ENCODE results near the gene IL1A. TPM values are rescaled to one million over a fixed set of nuclear protein-coding genes. Genes with fewer than 3 reads are reported as not detected.

The IL1A gene
- total RNA-seq, 1 experiment from 2014 or later: 0.11 TPM

DNA sequence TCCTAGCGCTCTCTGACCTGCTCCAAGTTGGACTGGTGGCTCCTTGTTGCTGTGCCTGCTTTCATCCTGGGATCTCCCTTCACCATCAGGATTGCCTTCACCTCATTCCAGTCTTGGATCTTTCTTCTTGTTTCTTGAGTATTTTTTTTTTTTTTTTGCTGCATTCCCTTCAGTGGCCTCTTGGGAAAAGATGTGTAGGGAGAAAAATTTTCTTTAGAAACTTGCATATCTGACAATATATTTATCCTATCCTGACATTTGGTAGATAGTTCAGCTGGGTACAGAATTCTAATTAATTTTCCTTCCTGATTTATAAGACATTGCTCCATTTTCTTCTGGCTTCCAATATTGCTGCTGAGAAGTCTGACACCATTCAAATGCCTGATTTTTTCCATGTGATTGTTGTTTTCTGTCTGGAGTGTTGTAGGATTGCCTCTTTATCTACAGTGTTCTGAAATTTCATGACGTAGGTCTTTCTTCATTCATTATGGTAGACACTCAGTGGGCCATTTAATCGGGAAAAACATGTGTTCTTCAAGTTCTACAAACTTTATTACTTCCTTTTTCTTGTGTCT lies 23.0 kb upstream of the IL1A start:
- Histone ChIP-seq H3F3A (ENCODE audit: low read length, unreplicated experiment) (no peaks in the 10 kb centered on the region), H3K36me3 (ENCODE audit: low read depth, low read length) (no peaks in the 10 kb centered on the region), H3K4me2 (ENCODE audit: low read length) (no peak overlapping the region), H3K79me2 (ENCODE audit: low read length) (no peaks in the 10 kb centered on the region), H4K20me1 (ENCODE audit: low read length) (no peaks in the 10 kb centered on the region), H3K27ac (ENCODE audit: low read length) (no peak overlapping the region), H3K9me2 (replicated peaks; ENCODE audit: low read length) (no peaks in the 10 kb centered on the region), H3K4me3 (ENCODE audit: low read length) (no peak overlapping the region), H3K9ac (ENCODE audit: low read length) (no peak overlapping the region), H3K9me3 (ENCODE audit: low read length) (no peaks in the 10 kb centered on the region), H2AFZ (ENCODE audit: low read length) (no peak overlapping the region), H3K27me3 (ENCODE audit: low read length) (no peaks in the 10 kb centered on the region), H3K4me1 (ENCODE audit: insufficient read depth, low read length) (peaks cover 38% of the 10 kb centered on the region)
- no TSS peak for BruUV-seq (replicated peaks)
- ChIA-PET CTCF (no interaction called here), POLR2A (ENCODE audit: unreplicated experiment) (no interaction called here)
- DNase-seq (no peak), ATAC-seq (no peak)
- intact Hi-C loops (cut with micrococcal nuclease): no loop called here
- TF ChIP-seq, protein P1, sequence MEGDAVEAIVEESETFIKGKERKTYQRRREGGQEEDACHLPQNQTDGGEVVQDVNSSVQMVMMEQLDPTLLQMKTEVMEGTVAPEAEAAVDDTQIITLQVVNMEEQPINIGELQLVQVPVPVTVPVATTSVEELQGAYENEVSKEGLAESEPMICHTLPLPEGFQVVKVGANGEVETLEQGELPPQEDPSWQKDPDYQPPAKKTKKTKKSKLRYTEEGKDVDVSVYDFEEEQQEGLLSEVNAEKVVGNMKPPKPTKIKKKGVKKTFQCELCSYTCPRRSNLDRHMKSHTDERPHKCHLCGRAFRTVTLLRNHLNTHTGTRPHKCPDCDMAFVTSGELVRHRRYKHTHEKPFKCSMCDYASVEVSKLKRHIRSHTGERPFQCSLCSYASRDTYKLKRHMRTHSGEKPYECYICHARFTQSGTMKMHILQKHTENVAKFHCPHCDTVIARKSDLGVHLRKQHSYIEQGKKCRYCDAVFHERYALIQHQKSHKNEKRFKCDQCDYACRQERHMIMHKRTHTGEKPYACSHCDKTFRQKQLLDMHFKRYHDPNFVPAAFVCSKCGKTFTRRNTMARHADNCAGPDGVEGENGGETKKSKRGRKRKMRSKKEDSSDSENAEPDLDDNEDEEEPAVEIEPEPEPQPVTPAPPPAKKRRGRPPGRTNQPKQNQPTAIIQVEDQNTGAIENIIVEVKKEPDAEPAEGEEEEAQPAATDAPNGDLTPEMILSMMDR (conservative IDR thresholded peaks at IDR 0.05; ENCODE audit: low read depth, low read length): no peak; the same call in 1 of the 2 replicates
- TF ChIP-seq EZH2phosphoT487 (IDR thresholded peaks at IDR 0.05; ENCODE audit: borderline replicate concordance, low read length) (no peak), EZH2 (IDR thresholded peaks at IDR 0.05; ENCODE audit: low read length, unreplicated experiment) (no peak)

DNA sequence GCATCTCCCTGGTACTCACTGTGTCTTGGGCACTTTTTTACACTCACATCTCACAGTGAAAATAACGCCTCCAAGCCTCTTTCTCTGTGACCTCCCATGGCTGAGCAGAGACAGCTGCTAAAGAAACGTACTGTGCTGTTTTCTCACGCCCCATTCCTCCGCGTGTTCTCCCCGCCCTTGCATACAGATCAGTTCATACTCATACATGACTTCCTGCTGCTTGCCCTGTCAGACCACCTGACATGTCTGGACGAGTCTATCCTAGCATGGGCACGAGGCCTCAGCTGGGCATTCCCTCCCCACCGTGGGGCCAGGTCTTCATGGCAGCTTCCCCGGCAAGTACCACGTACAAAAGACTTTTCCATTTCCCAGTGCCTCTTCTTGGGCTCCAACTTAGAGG lies 21.2 kb upstream of the IL1A start:
- intact Hi-C loops (cut with micrococcal nuclease): loop anchor here (2.0 kb wide), 1 partner anchor 31 kb away; the partner anchor contains the start of gene IL1B
- H3K9ac ChIP-seq (ENCODE audit: low read length): no peak overlapping the region
- no peak overlapping the region for H2AFZ ChIP-seq (ENCODE audit: low read length)
- no peak for DNase-seq
- no peaks in the 10 kb centered on the region for H4K20me1 ChIP-seq (ENCODE audit: low read length)
- H3K4me3 ChIP-seq (ENCODE audit: low read length): no peak overlapping the region
- no peaks in the 10 kb centered on the region for H3K27me3 ChIP-seq (ENCODE audit: low read length)
- 0 out of 2 replicates have a peak overlapping the region, but pooled peaks have one; percentile 93 for H3K27ac ChIP-seq (ENCODE audit: low read length)
- ChIA-PET POLR2A (ENCODE audit: unreplicated experiment) (no interaction called here), CTCF (no interaction called here)
- H3K4me1 ChIP-seq (ENCODE audit: insufficient read depth, low read length): peaks cover 26% of the 10 kb centered on the region
- BruUV-seq (replicated peaks): no TSS peak
- no peak for TF ChIP-seq EZH2phosphoT487 (IDR thresholded peaks at IDR 0.05; ENCODE audit: borderline replicate concordance, low read length)
- no peak for TF ChIP-seq EZH2 (IDR thresholded peaks at IDR 0.05; ENCODE audit: low read length, unreplicated experiment)
- TF ChIP-seq, protein P1 (conservative IDR thresholded peaks at IDR 0.05; ENCODE audit: low read depth, low read length): no peak
- H3K79me2 ChIP-seq (ENCODE audit: low read length): no peaks in the 10 kb centered on the region
- no peaks in the 10 kb centered on the region for H3K9me2 ChIP-seq (replicated peaks; ENCODE audit: low read length)
- H3F3A ChIP-seq (ENCODE audit: low read length, unreplicated experiment): no peaks in the 10 kb centered on the region
- no peak overlapping the region for H3K4me2 ChIP-seq (ENCODE audit: low read length)
- H3K36me3 ChIP-seq (ENCODE audit: low read depth, low read length): no peaks in the 10 kb centered on the region
- no peak for ATAC-seq
- no peaks in the 10 kb centered on the region for H3K9me3 ChIP-seq (ENCODE audit: low read length)
